ENCODE results near the gene HOTAIR.

Gene HOTAIR

GRCh38 chr12:53998900-53999236, 24.1 kb upstream of the HOTAIR start:
- in situ Hi-C loops (cut with MboI; ENCODE audit: low sequenced_read_pairs, unreplicated experiment) = no loop called here
- TF ChIP-seq CTCF (IDR thresholded peaks at IDR 0.05; ENCODE audit: borderline replicate concordance, control extremely low read depth, extremely low read depth, insufficient read depth, missing control alignments) = no peak
- DNase-seq (ENCODE audit: low spot score) = no peak

- DNase-seq (ENCODE audit: low spot score) = no peak
- TF ChIP-seq CTCF (IDR thresholded peaks at IDR 0.05; ENCODE audit: borderline replicate concordance, control extremely low read depth, extremely low read depth, insufficient read depth, missing control alignments) = no peak
- in situ Hi-C loops (cut with MboI; ENCODE audit: low sequenced_read_pairs, unreplicated experiment) = no loop called here
Observed at GRCh38 chr12:53998110-53998899, 23.6 kb upstream of the HOTAIR start.

GRCh38 chr12:53997204-53998109, 22.7 kb upstream of the HOTAIR start:
- no peak for DNase-seq (ENCODE audit: low spot score)
- no peak for TF ChIP-seq CTCF (IDR thresholded peaks at IDR 0.05; ENCODE audit: borderline replicate concordance, control extremely low read depth, extremely low read depth, insufficient read depth, missing control alignments)
- in situ Hi-C loops (cut with MboI; ENCODE audit: low sequenced_read_pairs, unreplicated experiment) = no loop called here

- in situ Hi-C loops (cut with MboI; ENCODE audit: low sequenced_read_pairs, unreplicated experiment) = no loop called here
- no peak for DNase-seq (ENCODE audit: low spot score)
- TF ChIP-seq CTCF (IDR thresholded peaks at IDR 0.05; ENCODE audit: borderline replicate concordance, control extremely low read depth, extremely low read depth, insufficient read depth, missing control alignments) = no peak
Observed at GRCh38 chr12:53996240-53997203, 21.8 kb upstream of the HOTAIR start.

GRCh38 chr12:53995378-53996239, 20.9 kb upstream of the HOTAIR start:
- TF ChIP-seq CTCF (IDR thresholded peaks at IDR 0.05; ENCODE audit: borderline replicate concordance, control extremely low read depth, extremely low read depth, insufficient read depth, missing control alignments) = no peak
- no peak for DNase-seq (ENCODE audit: low spot score)
- in situ Hi-C loops (cut with MboI; ENCODE audit: low sequenced_read_pairs, unreplicated experiment) = no loop called here
